GM12892 (cell line): Measurements from ENCODE around the gene INAVA.
"Not testable (repeated sequence)": the region's sequence is repeated elsewhere in the genome, so short reads cannot be mapped to it uniquely, and the experiment has no call there.

Experiments used
- DNase-seq: peaks from one replicate; pipeline ENCODE4 v3.0.0; 2011; ENCODE audit not compliant: insufficient read length
- FAIRE-seq: peaks from 2 replicates; lab custom pipeline; 2011; peaks lifted over from hg19 to GRCh38; lab: Jason Lieb, UNC
- POLR2A ChIP-seq: IDR thresholded peaks from 2 replicates; pipeline ENCODE4 v1.6.1; 2011; ENCODE audit warnings: low read depth, low read length, control low read depth
- POLR2AphosphoS5 ChIP-seq: IDR thresholded peaks from 2 replicates; pipeline ENCODE4 v1.6.1; 2011; ENCODE audit warnings: low read depth, low read length, control low read depth
- TAF1 ChIP-seq: IDR thresholded peaks from 2 replicates; pipeline ENCODE4 v1.6.1; 2011; ENCODE audit warnings: low read depth, mild to moderate bottlenecking, control low read depth, low read length, borderline replicate concordance

Gene INAVA

DNA sequence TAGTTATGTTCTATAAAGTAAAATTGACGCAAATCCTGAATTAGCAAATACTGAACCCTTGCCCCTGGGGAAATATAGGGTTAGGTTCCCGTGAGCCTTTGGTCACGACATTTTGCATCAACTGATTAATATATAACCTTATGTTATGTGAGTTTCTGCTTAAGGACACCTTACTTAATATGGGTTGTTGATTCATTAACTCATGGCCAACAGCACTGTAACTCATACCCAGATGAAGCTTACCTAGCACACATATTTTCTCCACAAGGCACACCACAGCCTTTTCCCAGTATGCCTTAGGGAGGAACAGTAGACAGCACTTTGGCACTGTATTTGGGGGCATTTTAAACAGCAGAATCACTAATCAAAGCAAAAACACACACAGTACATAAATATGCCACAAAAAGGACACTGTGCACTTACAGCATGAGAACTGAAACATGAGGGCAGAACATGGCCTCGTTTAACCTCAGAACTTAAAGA, 15.1 kb downstream of the INAVA start:
- no peak for TF ChIP-seq POLR2AphosphoS5
- no peak for TF ChIP-seq POLR2A
- TF ChIP-seq TAF1, result no peak
- DNase-seq (no peak), FAIRE-seq (no peak)

DNA sequence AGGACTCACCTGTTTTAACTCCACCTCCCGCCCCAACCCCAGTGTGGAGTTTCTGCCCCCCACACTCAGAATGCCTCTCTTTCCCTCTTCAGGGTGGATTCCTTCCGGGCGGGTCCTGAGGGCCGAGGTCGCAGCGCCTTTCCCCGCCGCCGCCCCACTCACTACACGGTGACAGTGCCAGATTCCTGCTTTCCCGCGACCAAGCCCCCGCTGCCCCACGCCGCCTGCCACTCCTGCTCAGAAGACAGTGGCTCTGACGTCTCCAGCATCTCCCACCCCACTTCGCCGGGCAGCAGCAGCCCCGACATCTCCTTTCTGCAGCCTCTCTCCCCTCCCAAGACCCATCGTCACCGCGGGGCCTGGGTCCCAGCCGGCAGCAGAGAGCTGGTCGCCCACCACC, 16.7 kb downstream of the INAVA start:
- FAIRE-seq, result no peak
- TF ChIP-seq TAF1, result no peak
- TF ChIP-seq POLR2A, result no peak
- TF ChIP-seq POLR2AphosphoS5, result no peak
- no peak for DNase-seq

- not testable (repeated sequence) for DNase-seq, FAIRE-seq
These were observed 17.2 kb downstream of the INAVA start for GRCh38 chr1:200911936-200912335.

- no peak for FAIRE-seq
- TF ChIP-seq POLR2A, result no peak
- no peak for TF ChIP-seq TAF1
- no peak for TF ChIP-seq POLR2AphosphoS5
These were observed 18.2 kb downstream of the INAVA start for GRCh38 chr1:200912737-200913407.

DNA sequence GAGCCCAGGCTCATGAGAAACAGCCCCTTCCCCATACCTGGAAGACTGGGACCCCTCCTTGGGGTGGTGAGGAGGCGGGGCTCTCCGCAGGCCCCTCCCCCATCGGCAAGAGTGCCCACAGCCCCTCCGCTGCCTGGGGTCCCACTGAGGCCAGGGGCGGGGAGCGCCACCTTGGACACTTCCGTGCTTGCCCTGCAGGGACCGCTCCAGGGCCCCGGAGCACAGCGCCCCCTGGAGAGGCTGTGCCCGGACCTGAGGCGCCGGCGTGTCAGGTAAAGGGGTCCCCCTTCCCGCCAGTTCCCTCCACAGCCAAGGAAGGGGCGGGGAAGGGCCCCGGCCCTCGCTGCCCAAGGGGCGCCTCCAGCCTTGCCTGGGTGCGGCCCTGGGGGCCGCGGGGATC, 21.5 kb downstream of the INAVA start:
- FAIRE-seq (no peak), DNase-seq (no peak)
- TF ChIP-seq POLR2AphosphoS5 (no peak), POLR2A (no peak), TAF1 (no peak)

More at GRCh38 chr1:200912737-200913407, 18.2 kb downstream of the INAVA start:
- DNase-seq, result no peak

GRCh38 chr1:200916681-200917080, 22.0 kb downstream of the INAVA start:
- TF ChIP-seq POLR2A (no peak), TAF1 (no peak), POLR2AphosphoS5 (no peak)
- no peak for DNase-seq
- no peak for FAIRE-seq

DNA sequence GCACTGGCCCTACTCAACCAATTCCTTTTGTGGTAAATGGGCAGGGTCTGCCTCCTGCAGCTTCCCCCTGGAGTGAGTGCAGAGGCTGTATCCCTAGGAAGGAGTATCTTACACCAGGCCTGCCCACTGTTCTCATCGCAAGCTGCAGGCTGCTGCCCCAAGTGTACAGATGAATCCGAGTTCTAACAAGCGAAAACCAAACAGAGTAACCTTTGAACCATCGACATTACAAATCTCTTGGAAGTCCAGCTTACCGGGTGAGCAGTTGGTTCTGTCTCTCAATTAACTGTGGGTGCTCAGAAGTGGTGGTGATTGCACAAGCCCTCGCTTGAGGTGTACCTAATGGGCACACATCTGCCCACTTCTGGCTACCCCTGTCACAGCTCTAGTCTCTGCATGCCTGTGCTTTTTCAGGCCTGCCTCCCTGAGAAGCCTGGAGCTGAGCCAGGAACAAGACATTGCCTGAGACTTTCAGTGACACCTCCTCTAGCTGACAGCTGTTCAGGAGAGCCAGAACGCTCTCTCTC, 22.7 kb downstream of the INAVA start:
- no peak for TF ChIP-seq POLR2AphosphoS5
- TF ChIP-seq TAF1, result no peak
- no peak for TF ChIP-seq POLR2A
- DNase-seq (no peak), FAIRE-seq (no peak)

DNA sequence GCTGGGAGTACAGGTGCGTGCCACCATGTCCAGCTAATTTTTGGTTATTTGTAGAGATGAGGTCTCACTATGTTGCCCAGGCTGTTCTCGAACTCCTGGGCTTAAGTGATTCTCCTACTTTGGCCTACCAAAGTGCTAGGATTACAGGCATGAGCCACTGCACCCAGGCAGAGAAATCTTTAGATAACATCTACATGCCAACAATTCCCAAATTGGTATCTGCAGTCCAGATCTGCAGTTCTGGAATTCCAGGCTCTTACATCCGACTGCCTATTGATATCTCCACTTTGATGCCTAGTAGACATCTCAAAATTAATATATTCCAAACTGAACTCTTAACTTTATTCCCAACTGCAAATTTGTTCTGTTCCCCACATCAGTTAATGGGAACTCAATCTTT, 23.3 kb downstream of the INAVA start:
- DNase-seq, result no peak
- no peak for FAIRE-seq
- TF ChIP-seq POLR2AphosphoS5, result no peak
- no peak for TF ChIP-seq POLR2A
- TF ChIP-seq TAF1, result no peak

DNA sequence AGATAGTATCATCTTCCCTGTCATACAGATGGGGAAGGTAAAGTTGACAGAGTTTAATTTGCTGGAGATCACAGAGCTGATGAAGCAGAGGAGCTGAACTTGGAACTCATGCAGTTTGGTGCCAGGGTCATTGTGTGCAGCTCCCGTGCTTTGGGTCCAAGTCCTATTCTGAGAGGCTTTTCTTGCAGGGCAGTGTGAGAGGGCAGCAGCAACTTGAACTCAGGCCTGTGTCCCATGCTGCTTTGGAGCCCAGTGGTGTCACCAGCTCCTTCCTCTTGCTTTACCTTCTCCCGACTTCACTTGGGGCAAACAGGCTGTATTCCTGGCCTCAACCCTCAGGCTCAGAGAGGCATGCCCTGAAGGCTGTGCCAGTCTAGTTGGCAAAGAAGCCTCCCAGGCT, 24.7 kb downstream of the INAVA start:
- DNase-seq (no peak), FAIRE-seq (no peak)
- TF ChIP-seq POLR2A (no peak), TAF1 (no peak), POLR2AphosphoS5 (no peak)

- no peak for TF ChIP-seq POLR2AphosphoS5
- no peak for TF ChIP-seq TAF1
- TF ChIP-seq POLR2A, result no peak
- FAIRE-seq (no peak), DNase-seq (no peak)
These were observed 26.9 kb downstream of the INAVA start for GRCh38 chr1:200921571-200922110.

DNA sequence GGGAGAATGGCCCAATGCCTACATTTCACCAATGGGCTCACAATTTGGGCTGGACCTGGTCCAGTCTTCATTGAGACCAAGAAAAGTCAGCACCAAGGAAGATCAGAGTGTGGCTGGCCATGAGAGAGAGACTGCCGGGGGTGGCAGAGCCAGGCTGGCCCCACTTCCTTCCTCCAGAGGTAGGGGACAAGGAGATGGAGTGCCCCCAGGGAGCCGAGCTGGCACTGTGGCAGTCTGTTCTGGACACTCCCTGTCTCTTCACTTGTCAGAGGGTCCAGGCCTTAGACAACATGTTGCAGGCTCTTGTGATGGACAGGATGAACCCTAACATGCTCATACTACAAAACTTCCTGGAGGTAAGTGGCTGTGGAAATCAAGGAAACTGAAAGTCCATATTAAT, 27.7 kb downstream of the INAVA start:
- TF ChIP-seq POLR2AphosphoS5 (no peak), POLR2A (no peak), TAF1 (no peak)
- DNase-seq (no peak), FAIRE-seq (no peak)

DNA sequence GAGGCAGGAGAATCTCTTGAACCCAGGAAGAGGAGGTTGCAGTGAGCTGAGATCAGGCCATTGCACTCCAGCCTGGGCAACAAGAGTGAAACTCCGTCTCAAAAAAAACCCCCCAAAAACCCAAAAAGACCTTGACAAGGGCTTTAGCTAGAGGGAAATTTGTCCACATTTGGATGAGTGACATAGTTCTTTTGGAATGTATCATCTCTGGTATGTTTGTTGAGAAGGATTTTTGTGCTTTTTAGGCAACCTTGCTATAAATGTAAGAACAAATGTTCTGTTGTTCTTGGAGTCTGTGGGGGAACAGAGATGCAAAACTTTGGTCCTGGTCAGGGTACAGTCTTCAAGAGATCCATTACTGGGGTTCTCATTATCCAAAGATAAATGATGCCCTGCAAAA, 28.9 kb downstream of the INAVA start:
- TF ChIP-seq POLR2AphosphoS5 (no peak), POLR2A (no peak), TAF1 (no peak)
- no peak for DNase-seq

More for the DNA sequence above, 28.9 kb downstream of the INAVA start:
- no peak for FAIRE-seq
